H9 (cell line): ENCODE results near the gene GRIA2. TPM values are rescaled to one million over a fixed set of nuclear protein-coding genes. Genes with fewer than 3 reads are reported as not detected.

Source experiments
- DNase-seq: peaks from one replicate; pipeline ENCODE4 v3.0.0-alpha.2; 2017
- H2AFZ ChIP-seq: one replicate; pipeline ENCODE4 v1.6.1; 2013; ENCODE audit warnings: mild to moderate bottlenecking, low read length, control low read depth, moderate library complexity
- H2AK5ac ChIP-seq: 2 replicates; pipeline ENCODE4 v1.6.1; 2013; ENCODE audit warnings: low read length, control low read depth, mixed read lengths; ENCODE audit not compliant: insufficient read length
- H2BK120ac ChIP-seq: one replicate; pipeline ENCODE4 v1.6.1; 2013; ENCODE audit warnings: low read depth, mild to moderate bottlenecking, low read length, control low read depth, inconsistent platforms; ENCODE audit not compliant: poor library complexity, severe bottlenecking
- H2BK12ac ChIP-seq: 2 replicates; pipeline ENCODE4 v1.6.1; 2013; ENCODE audit warnings: low read length, control low read depth, mixed read lengths, low read depth; ENCODE audit not compliant: insufficient read length
- H2BK15ac ChIP-seq: 2 replicates; pipeline ENCODE4 v1.6.1; 2013; ENCODE audit warnings: low read depth, low read length, control low read depth
- H2BK20ac ChIP-seq: one replicate; pipeline ENCODE4 v1.6.1; 2013; ENCODE audit warnings: low read depth, mild to moderate bottlenecking, low read length, control low read depth, inconsistent platforms; ENCODE audit not compliant: poor library complexity, severe bottlenecking
- H2BK5ac ChIP-seq: 2 replicates; pipeline ENCODE4 v1.6.1; 2013; ENCODE audit warnings: low read length, control low read depth, mixed read lengths; ENCODE audit not compliant: insufficient read length
- H3K14ac ChIP-seq: 2 replicates; pipeline ENCODE4 v1.6.1; 2013; ENCODE audit warnings: low read length, control low read depth; ENCODE audit not compliant: insufficient read depth
- H3K18ac ChIP-seq: 2 replicates; pipeline ENCODE4 v1.6.1; 2013; ENCODE audit warnings: low read depth, mild to moderate bottlenecking, mixed read lengths, low read length, control low read depth; ENCODE audit not compliant: insufficient read length
- H3K23ac ChIP-seq: 2 replicates; pipeline ENCODE4 v1.6.1; 2013; ENCODE audit warnings: low read length, control low read depth, mixed read lengths, low read depth; ENCODE audit not compliant: insufficient read length
- H3K23me2 ChIP-seq: 2 replicates; pipeline ENCODE4 v1.6.1; 2013; ENCODE audit warnings: low read depth, mild to moderate bottlenecking, mixed read lengths, low read length, control low read depth; ENCODE audit not compliant: insufficient read length, poor library complexity, severe bottlenecking
- H3K27ac ChIP-seq: 2 replicates; pipeline ENCODE4 v1.5.1; 2013; ENCODE audit warnings: low read length, control low read depth, mixed read lengths, low read depth; ENCODE audit not compliant: insufficient read length
- H3K27me3 ChIP-seq: 2 replicates; pipeline ENCODE4 v1.6.1; 2013; ENCODE audit warnings: low read length, control low read depth, inconsistent platforms; ENCODE audit not compliant: insufficient read depth
- H3K4ac ChIP-seq: 2 replicates; pipeline ENCODE4 v1.6.1; 2013; ENCODE audit warnings: low read depth, mild to moderate bottlenecking, control low read depth, inconsistent platforms, low read length, moderate library complexity
- H3K4me1 ChIP-seq: 2 replicates; pipeline ENCODE4 v1.6.1; 2013; ENCODE audit warnings: low read length, control low read depth, inconsistent platforms; ENCODE audit not compliant: insufficient read depth
- H3K4me2 ChIP-seq: 2 replicates; pipeline ENCODE4 v1.6.1; 2013; ENCODE audit warnings: low read length, control low read depth, mixed read lengths; ENCODE audit not compliant: insufficient read length, insufficient read depth
- H3K56ac ChIP-seq: 2 replicates; pipeline ENCODE4 v1.6.1; 2013; ENCODE audit warnings: low read depth, mild to moderate bottlenecking, mixed read lengths, low read length, control low read depth; ENCODE audit not compliant: insufficient read length
- H3K79me1 ChIP-seq: 2 replicates; pipeline ENCODE4 v1.6.1; 2013; ENCODE audit warnings: low read depth, mild to moderate bottlenecking, moderate library complexity, low read length, control low read depth, inconsistent platforms; ENCODE audit not compliant: insufficient read depth, poor library complexity, severe bottlenecking
- H3K79me2 ChIP-seq: 2 replicates; pipeline ENCODE4 v1.6.1; 2013; ENCODE audit warnings: low read length, control low read depth, inconsistent platforms; ENCODE audit not compliant: insufficient read depth
- H3K9ac ChIP-seq: 2 replicates; pipeline ENCODE4 v1.6.1; 2013; ENCODE audit warnings: low read length, control low read depth, mixed read lengths; ENCODE audit not compliant: insufficient read length; ENCODE audit errors: extremely low read depth
- H3K9me3 ChIP-seq: one replicate; pipeline ENCODE4 v1.6.1; 2013; ENCODE audit warnings: low read depth, low read length, inconsistent platforms; ENCODE audit not compliant: control insufficient read depth
- H3T11ph ChIP-seq: one replicate; pipeline ENCODE4 v1.6.1; 2013; ENCODE audit warnings: mild to moderate bottlenecking, low read length, control low read depth, inconsistent platforms
- H4K20me1 ChIP-seq: one replicate; pipeline ENCODE4 v1.6.1; 2013; ENCODE audit not compliant: control insufficient read depth, insufficient read length, insufficient read depth
- H4K5ac ChIP-seq: 2 replicates; pipeline ENCODE4 v1.6.1; 2013; ENCODE audit warnings: low read depth, mild to moderate bottlenecking, mixed read lengths, low read length, control low read depth; ENCODE audit not compliant: insufficient read length
- H4K8ac ChIP-seq: replicated peaks from 2 replicates; pipeline ENCODE4 v1.6.1; 2013; ENCODE audit warnings: low read length, control low read depth, mixed read lengths, low read depth; ENCODE audit not compliant: insufficient read length
- H4K91ac ChIP-seq: 2 replicates; pipeline ENCODE4 v1.6.1; 2013; ENCODE audit warnings: low read depth, mild to moderate bottlenecking, moderate library complexity, mixed read lengths, low read length, control low read depth; ENCODE audit not compliant: insufficient read length
- H3K27ac Mint-ChIP-seq, 3 experiments: 2 replicates in 2 of 3; 3 replicates in 1 of 3; pipeline ENCODE4 v1.8.0; 2020 to 2021; ENCODE audit warnings: mixed read lengths in 3 of 3, mild to moderate bottlenecking in 1 of 3, moderate library complexity in 1 of 3
- H3K27me3 Mint-ChIP-seq: 2 replicates; pipeline ENCODE4 v1.8.0; 2021; ENCODE audit warnings: low read depth, mild to moderate bottlenecking, moderate library complexity, mixed read lengths
- H3K36me3 Mint-ChIP-seq, 3 experiments: 2 replicates in 2 of 3; 3 replicates in 1 of 3; pipeline ENCODE4 v1.8.0; 2020 to 2021; ENCODE audit warnings: low read depth in 3 of 3, mixed read lengths in 3 of 3; ENCODE audit not compliant: insufficient read depth in 1 of 3
- H3K4me1 Mint-ChIP-seq, 2 experiments: 2 replicates each; pipeline ENCODE4 v1.8.0; 2020; ENCODE audit warnings: mixed read lengths in 2 of 2
- H3K4me3 Mint-ChIP-seq, 2 experiments: 2 replicates in 1 of 2; 3 replicates in 1 of 2; pipeline ENCODE4 v1.8.0; 2020 to 2021; ENCODE audit warnings: mild to moderate bottlenecking in 2 of 2, mixed read lengths in 2 of 2, moderate library complexity in 1 of 2
- H3K9me3 Mint-ChIP-seq, 2 experiments: 2 replicates in 1 of 2; 3 replicates in 1 of 2; pipeline ENCODE4 v1.8.0; 2020; ENCODE audit warnings: mild to moderate bottlenecking in 2 of 2, mixed read lengths in 2 of 2, moderate library complexity in 1 of 2
- CTCF ChIP-seq: fragments of 200-600 bp; sonication (generic); conservative IDR thresholded peaks from 3 replicates; pipeline ENCODE4 v1.8.0; 2021; ENCODE audit warnings: antibody characterized with exemption, mild to moderate bottlenecking
- WGBS: extraction: QIAGEN DNeasy Blood & Tissue Kit; methylation state at CpG from one replicate; pipeline ENCODE4 v1.1.7; 2013; ENCODE audit warnings: missing lambda C conversion rate, low lambda C conversion rate, mixed read lengths; ENCODE audit not compliant: insufficient read length; ENCODE audit errors: extremely low coverage; 5-methylcytosine and 5-hydroxymethylcytosine counted together
- total RNA-seq: library from RNA; stranded (reverse); gene quantifications from 2 replicates; pipeline ENCODE4 v1.2.1, GENCODE V29; 2021

The GRIA2 gene
- total RNA-seq, 1 experiment from 2014 or later = not detected

GRCh38 chr4:157226601-157227000, 6.1 kb downstream of the GRIA2 start:
- Histone ChIP-seq H4K91ac (no peak overlapping the region), H3K27ac (no peak overlapping the region), H2AK5ac (no peak overlapping the region), H2BK12ac (no peak overlapping the region), H3K14ac (no peak overlapping the region), H3K56ac (no peak overlapping the region), H3K79me1 (no peaks in the 10 kb centered on the region), H3K27me3 (peaks cover 6% of the 10 kb centered on the region), H2BK5ac (no peak overlapping the region), H4K20me1 (no peaks in the 10 kb centered on the region), H3K4me2 (no peak overlapping the region), H3K9ac (no peak overlapping the region), H3K9me3 (no peaks in the 10 kb centered on the region), H3K23me2 (peaks cover 11% of the 10 kb centered on the region), H3T11ph (no peak overlapping the region), H3K4me1 (no peaks in the 10 kb centered on the region; the same call in 1 of the 2 replicates), H3K79me2 (no peaks in the 10 kb centered on the region), H2AFZ (no peak overlapping the region), H3K18ac (no peak overlapping the region), H4K8ac (no peak overlapping the region), H3K23ac (no peak overlapping the region), H2BK120ac (no peak overlapping the region), H2BK15ac (no peak overlapping the region), H2BK20ac (no peak overlapping the region), H4K5ac (no peak overlapping the region), H3K4ac (no peak overlapping the region)
- TF ChIP-seq CTCF = no peak
- peaks cover 5 to 8% of the 10 kb centered on the region in 2 experiments for H3K4me1 Mint-ChIP-seq
- no peaks in the 10 kb centered on the region for H3K9me3 Mint-ChIP-seq
- no peak overlapping the region for H3K4me3 Mint-ChIP-seq
- H3K36me3 Mint-ChIP-seq = peaks cover 0 to 1% (median 0%) of the 10 kb centered on the region in 3 experiments; a peak in 2 of 7 replicates
- peaks cover 36% of the 10 kb centered on the region for H3K27me3 Mint-ChIP-seq
- DNase-seq = no peak
- H3K27ac Mint-ChIP-seq = no peak overlapping the region
- no CpG with 5 or more reads among the region's 3 CpGs for WGBS
